OCI-LY7 (cell line): ENCODE results near the gene SNRPF.

Experiments used
- EZH2phosphoT487 ChIP-seq: fragments of 200-600 bp; sonication (generic); IDR thresholded peaks from 2 replicates; pipeline ENCODE4 v1.6.1; 2018; ENCODE audit warnings: low read depth, borderline replicate concordance, mild to moderate bottlenecking, mixed run types, antibody characterized with exemption, low read length, moderate library complexity, mixed read lengths
- TF ChIP-seq, protein P1 (sequence below): fragments of 200-600 bp; sonication (generic); conservative IDR thresholded peaks from 2 replicates; pipeline ENCODE4 v1.5.1; 2014; ENCODE audit warnings: mild to moderate bottlenecking, antibody characterized with exemption, low read length, moderate library complexity, mixed read lengths

DNA sequence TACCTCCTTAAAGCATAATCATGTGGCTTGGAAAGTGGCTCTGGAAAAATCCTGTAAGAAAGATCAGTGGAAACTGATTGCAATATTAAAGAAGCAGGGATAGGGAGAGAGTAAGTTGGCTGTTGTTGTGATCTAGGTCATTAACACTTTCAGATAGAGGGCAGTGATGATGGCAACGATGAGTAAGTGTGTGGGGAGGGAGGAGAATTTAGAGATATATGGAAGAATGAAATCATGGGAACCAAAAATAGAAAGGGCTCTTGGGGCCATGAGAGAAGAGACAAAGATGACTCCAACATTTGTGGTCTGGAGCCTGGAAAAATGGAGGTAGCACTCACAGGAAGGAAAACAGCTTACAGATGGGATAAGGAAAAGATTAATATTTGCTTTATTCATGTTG lies 23.3 kb downstream of the SNRPF start:
- TF ChIP-seq, protein P1, sequence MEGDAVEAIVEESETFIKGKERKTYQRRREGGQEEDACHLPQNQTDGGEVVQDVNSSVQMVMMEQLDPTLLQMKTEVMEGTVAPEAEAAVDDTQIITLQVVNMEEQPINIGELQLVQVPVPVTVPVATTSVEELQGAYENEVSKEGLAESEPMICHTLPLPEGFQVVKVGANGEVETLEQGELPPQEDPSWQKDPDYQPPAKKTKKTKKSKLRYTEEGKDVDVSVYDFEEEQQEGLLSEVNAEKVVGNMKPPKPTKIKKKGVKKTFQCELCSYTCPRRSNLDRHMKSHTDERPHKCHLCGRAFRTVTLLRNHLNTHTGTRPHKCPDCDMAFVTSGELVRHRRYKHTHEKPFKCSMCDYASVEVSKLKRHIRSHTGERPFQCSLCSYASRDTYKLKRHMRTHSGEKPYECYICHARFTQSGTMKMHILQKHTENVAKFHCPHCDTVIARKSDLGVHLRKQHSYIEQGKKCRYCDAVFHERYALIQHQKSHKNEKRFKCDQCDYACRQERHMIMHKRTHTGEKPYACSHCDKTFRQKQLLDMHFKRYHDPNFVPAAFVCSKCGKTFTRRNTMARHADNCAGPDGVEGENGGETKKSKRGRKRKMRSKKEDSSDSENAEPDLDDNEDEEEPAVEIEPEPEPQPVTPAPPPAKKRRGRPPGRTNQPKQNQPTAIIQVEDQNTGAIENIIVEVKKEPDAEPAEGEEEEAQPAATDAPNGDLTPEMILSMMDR, result no peak
- no peak for TF ChIP-seq EZH2phosphoT487
